Measurements from ENCODE around the gene CRB3. TPM values are rescaled to one million over a fixed set of nuclear protein-coding genes. Genes with fewer than 3 reads are reported as not detected.

CRB3 gene
- total and polyA plus RNA-seq, 2 of the 8 experiments (the other 6 are each of a cell fraction or from before 2014, with no cell fraction given) = 21.1 to 24.6 TPM

DNA sequence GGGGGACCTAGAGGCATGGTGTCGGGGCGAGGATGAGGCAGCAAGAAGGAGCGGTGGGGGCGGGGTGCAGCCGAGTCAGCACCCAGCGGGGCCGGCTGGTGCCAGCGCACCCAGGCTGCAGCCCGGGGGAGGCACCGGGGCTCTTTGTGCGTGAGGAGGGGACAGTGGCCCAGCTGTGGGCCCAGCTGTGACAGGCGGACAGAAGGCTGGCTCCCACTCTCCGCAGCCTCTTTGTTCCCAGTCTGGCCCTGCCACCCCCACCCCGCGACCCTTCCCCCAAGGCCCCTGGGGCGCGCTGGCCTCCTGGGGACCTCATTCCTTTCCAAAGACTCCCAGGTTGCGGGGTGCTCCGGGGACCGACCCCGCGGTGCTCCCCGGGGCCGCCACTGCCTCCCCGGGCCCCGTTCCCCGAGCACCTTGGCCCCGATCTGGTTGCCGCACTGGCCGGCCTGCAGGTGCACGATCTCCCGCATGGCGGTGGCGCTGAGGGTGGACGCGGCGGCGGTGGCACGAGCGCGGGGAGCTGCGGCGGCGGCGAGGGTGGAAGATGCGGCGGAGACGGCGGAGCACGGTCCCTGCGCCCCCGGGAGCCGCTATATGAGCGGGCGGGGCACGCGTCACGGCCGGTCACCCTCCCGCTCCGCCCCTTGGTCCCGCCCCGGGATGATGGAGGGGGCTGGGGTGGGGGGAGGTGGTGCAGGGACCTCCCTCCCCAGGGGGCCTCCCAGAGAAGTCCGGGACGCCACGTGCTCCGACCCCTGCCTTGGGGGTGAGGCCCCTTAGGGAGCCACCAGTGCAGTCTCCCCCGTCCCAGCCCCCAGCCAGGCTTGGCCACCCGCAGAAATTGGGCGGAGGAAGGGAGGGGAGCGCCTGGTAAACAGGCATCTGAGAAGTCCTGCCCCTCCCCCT is 37.9 kb downstream of the CRB3 start, which contains the start of gene TUBB4A:
Gene TUBB4A (minus strand): TSS at position 570 of the 909 bp plus-strand sequence. CDS start 97 bp downstream, at position 473.
- Histone ChIP-seq H2BK20ac (ENCODE audit: low read length) (no peak within 1 kb of the TSS; the same call in 1 of the 2 replicates), H3K79me1 (ENCODE audit: low read depth, low read length) (no peaks in the 10 kb centered on the region), H3K56ac (replicated peaks; ENCODE audit: insufficient read length, low read depth, low read length) (no peak within 1 kb of the TSS), H3K14ac (ENCODE audit: insufficient read length) (no peak within 1 kb of the TSS), H2BK12ac (ENCODE audit: low read depth, low read length) (peak within 1 kb of the TSS; percentile 71; the same call in 1 of the 2 replicates), H2BK120ac (replicated peaks; ENCODE audit: low read depth, low read length) (no peak within 1 kb of the TSS), H3K9ac (replicated peaks in 1 of 4; ENCODE audit: extremely low read depth in 1 of 4, low read depth in 3 of 4, low read length in 3 of 4) (peak within 1 kb of the TSS in 3 of 4 experiments; percentile 20 to 73 (median 34); a peak in 2 of 7 replicates), H4K91ac (replicated peaks; ENCODE audit: insufficient read length, low read length) (peak within 1 kb of the TSS; percentile 52), H3K36me3 (ENCODE audit: control insufficient read depth in 2 of 4, insufficient read depth in 4 of 4, low read length in 3 of 4) (no peaks in the 10 kb centered on the region), H4K8ac (ENCODE audit: extremely low read depth, insufficient read depth, low read length) (peak within 1 kb of the TSS; percentile 80), H3K4me3 (ENCODE audit: extremely low read depth in 1 of 4, insufficient read depth in 2 of 4, low read depth in 3 of 4, low read length in 4 of 4) (peak within 1 kb of the TSS; percentile 44 to 86 (median 59)), H2BK5ac (ENCODE audit: low read depth, low read length) (peak within 1 kb of the TSS; percentile 35; the same call in 1 of the 2 replicates), H3K23ac (ENCODE audit: insufficient read length) (no peak within 1 kb of the TSS), H3K27ac (ENCODE audit: low read depth, low read length) (no peak within 1 kb of the TSS), H4K20me1 (replicated peaks in 1 of 2; ENCODE audit: control insufficient read depth in 1 of 2, insufficient read depth in 2 of 2, low read length in 2 of 2) (no peaks in the 10 kb centered on the region), H2AK5ac (ENCODE audit: low read depth, low read length) (no peak within 1 kb of the TSS), H3K27me3 (replicated peaks in 1 of 4; ENCODE audit: control insufficient read depth in 3 of 4, extremely low read depth in 1 of 4, insufficient read depth in 3 of 4, low read length in 3 of 4) (peaks cover 0 to 8% (median 7%) of the 10 kb centered on the region in 4 experiments; a peak in 4 of 7 replicates), H4K5ac (ENCODE audit: insufficient read length, low read depth, low read length) (peak within 1 kb of the TSS; percentile 21), H3K4me1 (replicated peaks in 1 of 4; ENCODE audit: control insufficient read depth in 3 of 4, insufficient read depth in 4 of 4, low read length in 3 of 4) (peaks cover 0 to 10% (median 7%) of the 10 kb centered on the region in 4 experiments; a peak in 5 of 7 replicates), H3K9me3 (ENCODE audit: insufficient read depth in 2 of 2, low read depth in 1 of 2, low read length in 1 of 2) (no peaks in the 10 kb centered on the region), H2BK15ac (ENCODE audit: low read length) (no peak within 1 kb of the TSS; the same call in 1 of the 2 replicates), H2AFZ (ENCODE audit: low read length) (peak within 1 kb of the TSS; percentile 73; the same call in 1 of the 2 replicates), H3K4ac (replicated peaks; ENCODE audit: insufficient read length, low read depth, low read length) (no peak within 1 kb of the TSS), H3K18ac (ENCODE audit: extremely low read depth, low read length) (peak within 1 kb of the TSS; percentile 83), H3K79me2 (ENCODE audit: control insufficient read depth in 1 of 2, insufficient read depth in 2 of 2, low read length in 2 of 2) (no peaks in the 10 kb centered on the region), H3K4me2 (ENCODE audit: insufficient read depth in 1 of 2, low read depth in 2 of 2, low read length in 2 of 2) (peak within 1 kb of the TSS; percentile 90 to 91), H3K23me2 (ENCODE audit: low read depth, low read length) (peaks cover 10% of the 10 kb centered on the region)
- 3% methylated on average over 34 of the region's 71 CpGs; no CpG with 5 or more reads in 1 of the 2 experiments for WGBS, 2 experiments (ENCODE audit: extremely low coverage in 1 of 2, insufficient coverage in 1 of 2, insufficient read length in 1 of 2, insufficient replicate concordance in 2 of 2, low coverage in 1 of 2, low lambda C conversion rate in 2 of 2, missing lambda C conversion rate in 1 of 2)
- CTCF ChIA-PET (ENCODE audit: partially characterized antibody) = interaction anchor here (0.6 to 4.8 kb wide), 3 partner anchors 20 to 1304 kb away, joined by 5 to 30 read pairs (median 6); partner anchors contain the start of gene DENND1C
- POLR2A ChIA-PET (ENCODE audit: partially characterized antibody) = interaction anchor here (1.0 to 2.2 kb wide), 3 partner anchors 11 to 77 kb away, joined by 3 to 7 read pairs (median 4); partner anchors contain the start of gene KHSRP
- peak in 1 of 2 experiments; percentile 75 for DNase-seq (ENCODE audit: low read depth in 1 of 2, low spot score in 2 of 2)
- no peak for FAIRE-seq
- TF ChIP-seq JUND (IDR thresholded peaks at IDR 0.05; ENCODE audit: low read length) (no peak), EGR1 (IDR thresholded peaks at IDR 0.05; ENCODE audit: borderline replicate concordance, low read depth, low read length) (no peak), TAF7 (optimal IDR thresholded peaks at IDR 0.05; ENCODE audit: borderline replicate concordance, low read depth, low read length) (no peak), SIRT6 (IDR thresholded peaks at IDR 0.05; ENCODE audit: low read length) (no peak), MAFK (IDR thresholded peaks at IDR 0.05; ENCODE audit: low read depth, low read length) (no peak), RNF2 (IDR thresholded peaks at IDR 0.05; ENCODE audit: borderline replicate concordance, low read depth, low read length, missing control alignments, poor library complexity, severe bottlenecking) (no peak), TAF1 (IDR thresholded peaks at IDR 0.05; ENCODE audit: low read depth, low read length) (0 out of 2 replicates have a peak, but pooled peaks have one; percentile 28), CREB1 (IDR thresholded peaks at IDR 0.05) (peak; percentile 37; the same call in 1 of the 2 replicates)
- TF ChIP-seq, protein P1, sequence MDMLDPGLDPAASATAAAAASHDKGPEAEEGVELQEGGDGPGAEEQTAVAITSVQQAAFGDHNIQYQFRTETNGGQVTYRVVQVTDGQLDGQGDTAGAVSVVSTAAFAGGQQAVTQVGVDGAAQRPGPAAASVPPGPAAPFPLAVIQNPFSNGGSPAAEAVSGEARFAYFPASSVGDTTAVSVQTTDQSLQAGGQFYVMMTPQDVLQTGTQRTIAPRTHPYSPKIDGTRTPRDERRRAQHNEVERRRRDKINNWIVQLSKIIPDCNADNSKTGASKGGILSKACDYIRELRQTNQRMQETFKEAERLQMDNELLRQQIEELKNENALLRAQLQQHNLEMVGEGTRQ (IDR thresholded peaks at IDR 0.05; ENCODE audit: low read length) = no peak

Data from H1 (cell line).